Measurements from ENCODE around the gene HSP90AA1. TPM values are rescaled to one million over a fixed set of nuclear protein-coding genes. Genes with fewer than 3 reads are reported as not detected.
"Not testable (repeated sequence)": the region's sequence is repeated elsewhere in the genome, so short reads cannot be mapped to it uniquely, and the experiment has no call there.

Gene HSP90AA1
- total and polyA plus RNA-seq, 2 experiments from 2014 or later, result 142 to 1,021 TPM

- Histone ChIP-seq H3K27me3 (no peaks in the 10 kb centered on the region), H3K27ac (no peak overlapping the region), H3K4me3 (no peak overlapping the region), H3K9me3 (ENCODE audit: low read depth) (no peaks in the 10 kb centered on the region), H3K36me3 (peaks cover 5% of the 10 kb centered on the region), H3K4me1 (ENCODE audit: low read depth) (no peaks in the 10 kb centered on the region)
- TF ChIP-seq CTCF (IDR thresholded peaks at IDR 0.05; ENCODE audit: low read depth, low read length), result no peak
- no peak for DNase-seq (ENCODE audit: low read depth in 1 of 2, low spot score in 1 of 2)
Measured at GRCh38 chr14:102074415-102074964, 12.4 kb downstream of the HSP90AA1 start.

- Histone ChIP-seq H3K4me3 (no peak overlapping the region), H3K36me3 (no peaks in the 10 kb centered on the region), H3K9me3 (ENCODE audit: low read depth) (no peaks in the 10 kb centered on the region), H3K27ac (peak overlapping the region; percentile 30), H3K4me1 (ENCODE audit: low read depth) (no peaks in the 10 kb centered on the region), H3K27me3 (no peaks in the 10 kb centered on the region)
- no peak for TF ChIP-seq CTCF (IDR thresholded peaks at IDR 0.05; ENCODE audit: low read depth, low read length)
- peak in 1 of 2 donors; percentile 76 for DNase-seq (ENCODE audit: low read depth in 1 of 2, low spot score in 1 of 2)
Measured at GRCh38 chr14:102071283-102071998, 15.4 kb downstream of the HSP90AA1 start.

GRCh38 chr14:102066041-102066451 is 20.8 kb downstream of the HSP90AA1 start:
- Histone ChIP-seq H3K9me3 (ENCODE audit: low read depth) (no peaks in the 10 kb centered on the region), H3K4me1 (ENCODE audit: low read depth) (peaks cover 4% of the 10 kb centered on the region), H3K27ac (no peak overlapping the region), H3K27me3 (no peaks in the 10 kb centered on the region), H3K4me3 (no peak overlapping the region), H3K36me3 (no peaks in the 10 kb centered on the region)
- TF ChIP-seq CTCF (IDR thresholded peaks at IDR 0.05; ENCODE audit: low read depth, low read length), result no peak
- DNase-seq (ENCODE audit: low read depth in 1 of 2, low spot score in 1 of 2), result no peak

- H3K4me3 ChIP-seq; H3K36me3 ChIP-seq; H3K9me3 ChIP-seq (ENCODE audit: low read depth); DNase-seq (ENCODE audit: low read depth in 1 of 2, low spot score in 1 of 2); H3K27ac ChIP-seq; H3K4me1 ChIP-seq (ENCODE audit: low read depth); H3K27me3 ChIP-seq: not testable (repeated sequence)
Measured at GRCh38 chr14:102064590-102064989, 22.3 kb downstream of the HSP90AA1 start.

GRCh38 chr14:102063808-102064429 is 22.9 kb downstream of the HSP90AA1 start:
- Histone ChIP-seq H3K9me3 (ENCODE audit: low read depth) (no peaks in the 10 kb centered on the region), H3K36me3 (no peaks in the 10 kb centered on the region), H3K27ac (no peak overlapping the region), H3K4me3 (no peak overlapping the region), H3K27me3 (no peaks in the 10 kb centered on the region), H3K4me1 (ENCODE audit: low read depth) (peaks cover 4% of the 10 kb centered on the region)
- TF ChIP-seq CTCF (IDR thresholded peaks at IDR 0.05; ENCODE audit: low read depth, low read length), result no peak
- no peak for DNase-seq (ENCODE audit: low read depth in 1 of 2, low spot score in 1 of 2)

Measured in cardiac muscle cell (in vitro differentiated cells and primary cell).